Epithelial cell of prostate (primary cell): ENCODE measurements around the gene SLIT3.
"Not testable (repeated sequence)": the region's sequence is repeated elsewhere in the genome, so short reads cannot be mapped to it uniquely, and the experiment has no call there.

ENCODE experiments used
- DNase-seq: peaks from one replicate; pipeline ENCODE4 v3.0.0-alpha.2; 2011; ENCODE audit warnings: low read depth, low spot score
- H3K27ac ChIP-seq: fragments of 450-650 bp; 2 replicates; pipeline ENCODE4 v1.5.1; 2017; ENCODE audit warnings: mild to moderate bottlenecking

The SLIT3 gene

DNA sequence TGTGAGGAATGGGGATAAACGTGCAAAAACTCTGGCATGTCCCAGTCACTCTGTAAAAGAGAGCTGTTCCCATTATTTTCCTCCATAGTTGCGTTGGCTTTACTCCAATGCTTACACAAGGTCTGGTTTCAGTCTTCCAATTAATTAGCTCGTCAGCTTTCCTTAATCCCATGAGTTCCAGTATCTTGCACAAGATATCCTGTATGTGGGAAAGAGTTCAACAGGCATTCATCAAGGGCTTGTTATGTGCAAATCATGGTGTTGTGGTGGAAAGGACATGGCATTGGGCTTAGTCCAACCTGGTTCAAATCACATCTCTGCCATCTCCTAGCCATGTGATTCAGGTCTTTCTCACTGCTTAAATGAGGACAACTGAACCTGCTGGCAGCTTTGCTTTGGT, 644.3 kb downstream of the SLIT3 start:
- peak overlapping the region; percentile 84 for H3K27ac ChIP-seq
- peak; percentile 73 for DNase-seq

DNA sequence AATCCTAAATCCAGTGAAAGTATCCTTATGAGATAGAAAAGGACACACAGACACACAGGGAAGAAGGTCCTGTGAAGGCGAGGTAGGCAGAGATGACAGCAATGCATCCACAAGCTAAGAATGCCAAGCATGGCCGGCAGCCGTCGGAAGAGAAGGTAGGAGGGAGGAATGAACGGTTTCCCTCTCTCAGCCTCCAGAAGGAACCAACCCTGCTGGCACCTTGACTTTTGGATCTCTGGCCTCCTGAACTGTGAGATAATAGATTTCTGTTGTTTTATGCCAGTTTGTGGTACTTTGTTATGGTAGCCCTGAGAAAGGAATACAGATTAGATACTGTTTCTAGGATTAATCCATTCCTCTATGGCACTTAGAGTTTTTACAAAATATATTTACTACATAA, 645.6 kb downstream of the SLIT3 start:
- DNase-seq: no peak

DNA sequence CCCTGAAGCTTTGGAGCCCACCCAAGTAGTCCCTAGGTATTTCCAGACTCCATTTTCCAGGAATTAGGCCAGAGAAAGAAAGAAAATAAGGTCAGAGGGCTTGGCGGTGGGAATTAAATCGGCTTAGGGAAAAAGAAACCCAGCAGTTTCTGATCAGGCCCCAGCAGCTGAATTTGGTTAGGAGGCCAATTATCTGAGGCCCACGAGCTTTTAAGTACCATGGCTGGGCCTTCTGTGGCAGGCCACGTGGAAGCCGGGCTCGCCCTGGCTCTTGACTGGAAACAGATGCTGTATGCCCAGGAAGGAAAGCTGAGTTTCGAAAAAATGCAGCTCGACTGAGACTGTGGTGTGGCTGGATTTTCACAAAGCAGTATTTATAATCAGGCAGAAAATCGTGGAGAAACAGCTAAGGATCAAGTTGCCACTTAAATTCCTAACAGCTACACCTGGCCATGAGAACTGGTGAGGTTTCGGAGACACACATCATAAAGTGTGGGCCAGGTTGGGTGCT, 646.7 kb downstream of the SLIT3 start:
- no peak for DNase-seq
- H3K27ac ChIP-seq: peak overlapping the region; percentile 84

More for the DNA sequence above, 645.6 kb downstream of the SLIT3 start:
- H3K27ac ChIP-seq: peak overlapping the region; percentile 84

DNA sequence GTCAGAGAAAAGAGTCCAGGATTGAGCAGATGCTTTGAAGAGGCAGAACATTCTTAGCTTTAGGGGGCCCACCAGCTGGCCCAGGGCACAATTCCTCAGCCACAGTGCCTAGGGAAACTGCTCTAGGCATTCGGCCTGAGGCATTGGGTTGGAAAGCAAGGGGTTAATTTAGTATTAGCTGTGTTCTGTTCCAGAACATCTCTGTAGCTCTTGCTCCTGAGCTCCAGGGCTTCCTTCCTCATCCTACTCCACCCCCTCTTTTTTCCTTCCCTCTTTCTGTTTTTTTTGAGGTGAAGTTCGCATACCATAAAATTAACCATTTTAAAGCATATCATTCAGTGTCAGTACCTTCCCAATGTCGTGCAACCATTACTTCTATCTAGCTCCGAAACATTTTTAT, 647.3 kb downstream of the SLIT3 start:
- no peak overlapping the region for H3K27ac ChIP-seq
- DNase-seq: no peak

DNA sequence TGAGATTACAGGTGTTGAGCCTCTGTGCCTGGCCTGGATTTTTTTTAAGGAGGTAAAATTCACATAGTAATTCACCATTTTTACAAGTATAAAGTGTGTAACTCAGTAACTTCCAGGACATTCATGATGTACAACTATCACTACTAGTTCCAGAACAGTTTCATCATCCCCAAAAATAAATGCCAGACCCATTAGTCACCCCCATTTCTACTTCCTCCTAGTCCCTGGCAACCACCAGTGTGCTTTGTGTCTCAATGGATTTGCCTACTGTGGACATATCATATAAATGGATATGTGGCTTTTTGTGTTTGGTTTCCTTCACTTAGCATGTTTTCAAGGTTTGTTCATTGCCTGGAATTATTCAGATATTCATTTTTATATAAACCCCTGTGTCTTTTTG, 649.3 kb downstream of the SLIT3 start:
- H3K27ac ChIP-seq: peak overlapping the region; percentile 76
- DNase-seq: no peak

DNA sequence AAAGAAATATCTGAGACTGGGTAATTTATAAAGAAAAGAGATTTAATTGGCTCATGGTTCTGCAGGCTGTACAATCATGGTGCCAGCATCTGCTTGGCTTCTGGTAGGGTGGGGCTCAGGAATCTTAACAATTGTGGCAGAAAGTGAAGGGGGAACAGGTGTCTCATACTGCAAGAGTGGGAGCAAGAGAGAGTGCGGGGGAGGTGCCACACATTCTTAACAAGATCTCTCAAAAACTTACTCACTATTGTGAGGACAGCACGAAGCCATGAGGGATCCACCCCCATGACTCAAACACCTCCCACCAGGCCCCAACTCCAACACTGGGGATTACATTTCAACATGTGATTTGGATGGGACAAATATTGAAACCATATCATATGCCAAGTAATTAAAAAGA, 651.6 kb downstream of the SLIT3 start:
- DNase-seq: no peak
- peak overlapping the region; percentile 95 for H3K27ac ChIP-seq

DNA sequence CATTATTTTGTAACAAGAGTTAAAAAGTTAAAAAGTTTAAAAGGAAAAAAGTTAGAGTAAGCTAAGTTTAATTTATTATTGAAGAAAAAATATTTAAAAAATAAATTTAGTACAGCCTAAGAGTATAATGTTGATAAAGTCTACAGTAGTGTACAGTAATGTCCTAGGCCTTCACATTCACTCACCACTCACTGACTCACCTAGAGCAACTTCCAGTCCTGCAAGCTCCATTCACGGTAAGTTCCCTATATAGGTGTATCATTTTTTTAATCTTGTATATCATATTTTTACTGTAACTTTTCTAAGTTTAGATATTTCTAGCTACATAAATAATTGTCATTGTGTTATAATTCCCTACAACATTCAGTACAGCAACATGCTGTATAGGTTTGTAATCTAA, 652.4 kb downstream of the SLIT3 start:
- DNase-seq: no peak

DNA sequence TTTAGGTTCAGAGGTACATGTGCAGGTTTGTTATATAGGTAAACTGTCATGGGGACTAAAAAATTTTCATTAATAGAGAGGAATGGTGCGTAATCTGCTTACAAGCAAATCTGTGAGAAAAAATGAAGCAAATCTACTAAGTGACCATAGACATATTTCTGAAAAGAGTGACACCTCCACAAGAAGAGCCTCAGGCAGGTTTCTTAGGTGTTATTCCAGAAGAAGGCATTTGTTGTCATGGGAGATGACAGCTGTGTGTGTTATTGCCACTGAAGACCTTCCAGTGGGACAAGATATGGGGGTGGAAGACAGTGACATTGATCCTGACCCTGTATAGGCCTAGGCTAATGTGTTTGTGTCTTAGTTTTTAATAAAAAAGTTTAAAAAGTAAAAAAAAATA, 652.9 kb downstream of the SLIT3 start:
- H3K27ac ChIP-seq: peak overlapping the region; percentile 95
- no peak for DNase-seq

More for the DNA sequence above, 652.4 kb downstream of the SLIT3 start:
- H3K27ac ChIP-seq: peak overlapping the region; percentile 95

DNA sequence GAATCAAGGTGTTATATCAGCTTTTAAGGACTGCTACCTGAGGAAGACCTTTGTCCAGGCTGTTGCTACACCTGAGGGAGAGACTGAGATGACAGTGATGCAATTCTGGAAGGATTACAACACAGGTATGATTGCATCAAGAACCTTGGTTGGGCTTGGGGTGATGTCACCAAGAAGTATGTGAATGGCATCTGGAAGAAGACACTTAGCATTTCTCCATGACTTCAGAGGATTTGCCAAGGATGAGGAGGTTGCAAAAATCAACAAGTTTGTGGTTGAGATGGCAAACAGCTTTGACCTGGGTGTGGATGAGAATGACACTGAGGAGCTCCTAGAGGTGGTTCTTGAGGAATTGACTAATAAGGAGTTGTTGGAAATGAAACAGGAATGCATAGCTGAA, 653.9 kb downstream of the SLIT3 start:
- peak overlapping the region; percentile 95 for H3K27ac ChIP-seq

DNA sequence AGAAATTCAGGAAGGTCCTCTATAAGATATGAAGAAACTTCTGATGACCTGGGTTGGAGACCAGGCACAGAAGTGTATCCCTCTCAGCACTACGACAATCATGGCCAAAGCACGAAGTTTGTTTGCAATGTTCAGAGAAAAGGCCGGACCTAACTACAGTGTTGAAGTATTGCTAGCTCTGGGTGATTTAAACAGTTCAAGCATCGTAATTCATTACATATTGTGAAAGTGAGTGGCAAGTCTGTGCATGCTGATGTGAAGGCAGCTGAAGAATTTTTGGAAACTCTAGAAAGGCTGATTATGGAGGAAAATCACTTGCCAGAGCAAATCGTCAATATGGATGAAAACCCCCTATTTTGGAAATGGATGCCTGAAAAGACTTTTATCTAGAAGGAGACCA, 654.6 kb downstream of the SLIT3 start:
- peak overlapping the region; percentile 95 for H3K27ac ChIP-seq
- no peak for DNase-seq

More for the DNA sequence above, 653.9 kb downstream of the SLIT3 start:
- DNase-seq: peak; percentile 97

DNA sequence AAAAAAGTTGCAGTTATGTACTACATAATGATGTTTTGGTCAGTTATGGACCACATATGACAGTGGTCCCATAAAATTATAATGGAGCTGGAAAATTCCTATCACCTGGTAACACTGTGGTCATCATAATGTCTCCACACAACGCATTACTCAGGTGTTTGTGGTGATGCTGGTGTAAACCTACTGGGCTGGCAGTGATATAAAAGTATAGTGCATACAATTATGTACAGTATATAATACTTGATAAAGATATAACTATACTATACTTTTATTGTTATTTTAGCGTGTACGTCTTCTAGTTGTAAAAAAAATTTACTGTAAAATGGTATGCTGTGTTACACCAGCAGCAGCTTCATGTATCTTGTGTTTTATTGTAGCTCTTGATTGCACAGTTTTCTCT, 655.7 kb downstream of the SLIT3 start:
- peak overlapping the region; percentile 95 for H3K27ac ChIP-seq
- no peak for DNase-seq

DNA sequence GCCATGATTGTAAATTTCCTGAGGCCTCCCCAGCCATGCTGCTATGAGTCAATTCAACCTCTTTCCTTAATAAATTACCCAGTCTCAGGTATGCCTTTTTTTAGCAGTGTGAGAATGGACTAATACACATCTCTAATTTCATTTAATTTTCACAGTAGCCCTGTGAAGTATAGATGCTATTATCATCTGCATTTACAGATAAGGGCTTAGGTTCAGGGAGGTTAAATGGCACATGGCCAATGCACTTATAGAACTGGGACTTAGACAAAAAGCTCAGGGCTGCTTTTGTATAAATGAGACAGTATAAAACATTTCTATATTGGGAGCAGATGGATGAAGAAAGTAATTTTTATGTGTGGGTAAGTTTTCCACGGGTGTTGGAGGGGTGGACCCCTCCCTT, 658.9 kb downstream of the SLIT3 start:
- H3K27ac ChIP-seq: no peak overlapping the region
- DNase-seq: no peak

DNA sequence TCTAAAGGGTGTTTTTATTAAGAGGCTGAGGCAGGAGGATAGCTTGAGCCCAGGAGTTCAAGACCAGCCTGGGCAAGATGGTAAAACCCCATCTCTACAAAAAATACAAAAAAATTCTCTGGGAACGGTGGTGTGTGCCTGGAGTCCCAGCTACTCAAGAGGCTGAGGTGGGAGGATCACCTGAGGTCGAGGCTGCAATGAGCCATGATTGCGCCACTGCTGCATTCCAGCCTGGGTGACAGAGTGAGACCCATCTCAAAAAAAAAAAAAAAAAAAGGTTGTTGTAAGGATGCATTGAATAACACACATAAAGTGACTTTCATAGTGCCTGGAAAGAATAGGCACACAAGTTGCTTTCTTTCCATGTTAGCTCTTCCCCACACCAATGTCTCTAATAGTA, 662.1 kb downstream of the SLIT3 start:
- not testable (repeated sequence) for H3K27ac ChIP-seq, DNase-seq

DNA sequence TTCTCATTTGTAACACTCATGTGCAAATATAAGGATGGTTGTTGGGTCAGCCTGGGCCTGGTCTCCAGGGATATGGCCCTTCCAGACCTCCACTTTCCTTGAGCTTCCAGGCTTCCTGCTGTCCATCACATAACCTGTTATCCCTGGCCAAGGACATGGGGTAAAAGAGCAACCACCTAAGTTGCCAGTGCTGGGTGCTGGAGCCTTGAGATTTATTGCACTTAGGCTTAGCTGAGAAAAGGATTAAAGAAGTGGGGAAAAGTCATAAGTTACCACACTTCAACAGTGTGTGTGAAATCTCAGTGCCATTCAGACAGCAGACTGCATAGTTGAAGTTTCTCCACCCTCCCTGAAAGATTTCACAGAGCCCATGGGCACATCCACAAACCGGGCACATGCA, 663.1 kb downstream of the SLIT3 start:
- DNase-seq: no peak
- H3K27ac ChIP-seq: no peak overlapping the region

DNA sequence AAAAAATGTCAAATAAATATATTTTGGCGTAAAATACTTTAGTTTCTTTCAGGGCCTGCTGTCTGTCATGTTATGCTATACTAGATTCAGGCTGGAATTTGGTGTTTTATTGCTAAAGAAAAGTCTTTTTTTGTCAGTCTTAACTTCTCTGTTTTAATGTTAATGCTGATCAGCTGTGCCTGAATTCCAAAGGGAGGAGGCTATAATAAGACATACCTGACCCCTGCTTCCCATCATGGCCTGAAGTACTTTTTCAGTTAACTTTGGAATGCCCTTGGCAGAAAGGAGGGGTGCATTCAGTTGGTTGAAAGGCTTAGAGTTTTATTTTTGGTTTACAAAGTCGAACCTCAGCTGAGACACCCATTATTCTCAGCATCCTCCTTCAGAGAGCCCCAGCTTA, 663.7 kb downstream of the SLIT3 start:
- no peak overlapping the region for H3K27ac ChIP-seq
- no peak for DNase-seq

DNA sequence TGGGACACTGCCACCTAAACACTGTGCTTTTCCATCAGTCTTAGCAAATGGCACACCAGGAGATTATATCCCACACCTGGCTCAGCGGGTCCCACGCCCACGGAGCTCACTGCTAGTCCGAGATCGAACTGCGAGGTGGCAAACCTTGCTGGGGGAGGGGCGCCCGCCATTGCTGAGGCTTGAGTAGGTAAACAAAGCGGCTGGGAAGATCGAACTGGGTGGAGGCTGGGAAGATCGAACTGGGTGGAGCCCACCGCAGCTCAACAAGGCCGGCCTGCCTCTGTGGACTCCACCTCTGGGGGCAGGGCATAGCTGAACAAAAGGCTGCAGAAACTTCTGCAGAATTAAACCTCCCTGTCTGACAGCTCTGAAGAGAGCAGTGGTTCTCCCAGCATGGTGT, 670.0 kb downstream of the SLIT3 start:
- H3K27ac ChIP-seq, DNase-seq: not testable (repeated sequence)

DNA sequence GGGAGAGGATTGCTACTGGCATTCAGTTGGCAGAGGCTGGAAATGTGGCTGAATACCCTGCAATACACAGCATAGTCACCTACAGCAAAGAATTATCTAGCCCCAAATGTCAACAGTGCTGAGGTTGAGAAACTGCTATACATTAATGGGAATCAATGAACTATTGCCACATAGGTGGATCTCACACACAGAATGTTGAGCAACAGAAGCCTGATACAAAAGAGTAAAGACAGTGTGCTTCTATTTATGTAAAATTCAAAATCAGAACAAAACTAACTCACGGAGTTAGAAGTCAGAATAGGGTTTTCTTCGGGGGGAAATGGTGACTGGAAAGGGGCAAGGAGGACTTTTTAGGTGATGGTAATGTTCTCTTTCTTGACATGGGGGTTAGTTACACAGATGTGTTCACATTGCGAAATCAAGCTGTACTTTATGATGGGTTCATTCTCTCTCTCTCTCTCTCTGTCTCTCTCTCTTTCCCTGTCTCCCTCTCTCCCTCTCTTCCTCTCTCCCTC, 676.0 kb downstream of the SLIT3 start:
- no peak for DNase-seq
- H3K27ac ChIP-seq: no peak overlapping the region

DNA sequence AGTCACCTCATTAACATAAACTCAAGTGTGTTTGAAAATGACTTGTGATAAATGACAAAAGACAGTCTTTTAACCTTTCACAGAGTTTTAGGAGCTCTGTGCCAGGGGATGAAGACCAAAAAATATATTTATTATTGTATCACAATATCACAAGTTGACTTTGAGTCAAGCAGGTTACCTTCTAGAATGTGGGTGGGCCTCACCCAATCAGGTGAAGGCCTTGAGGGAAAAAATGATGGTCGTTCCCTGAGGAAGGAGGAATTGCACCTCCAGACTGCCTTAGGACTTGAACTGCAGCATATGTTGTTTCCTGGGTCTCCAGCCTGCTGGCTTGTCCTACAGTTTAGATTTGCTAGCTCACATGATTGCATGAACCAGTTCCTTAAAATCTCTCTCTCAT, 680.1 kb downstream of the SLIT3 start:
- no peak overlapping the region for H3K27ac ChIP-seq
- DNase-seq: no peak

DNA sequence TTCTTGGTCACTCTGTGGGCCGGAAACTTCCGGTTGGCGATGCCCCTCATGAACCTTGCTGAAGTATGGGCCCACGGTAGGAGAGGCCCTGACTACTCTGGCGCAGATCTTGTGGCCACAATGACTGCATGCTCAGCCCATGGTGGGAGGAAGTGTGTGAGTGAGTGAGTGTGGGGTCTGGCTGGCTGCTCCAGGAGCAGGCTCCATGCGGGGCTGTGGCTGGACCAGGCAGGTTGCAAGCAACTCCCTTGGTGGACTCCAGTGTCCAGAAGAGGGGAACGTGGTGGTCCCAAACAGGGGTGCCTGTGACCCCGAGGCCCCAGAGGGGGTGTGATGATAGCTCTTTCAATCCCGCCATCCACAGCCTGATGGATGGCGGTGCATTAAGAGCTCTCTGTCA, 686.3 kb downstream of the SLIT3 start:
- H3K27ac ChIP-seq: no peak overlapping the region
- DNase-seq: no peak

DNA sequence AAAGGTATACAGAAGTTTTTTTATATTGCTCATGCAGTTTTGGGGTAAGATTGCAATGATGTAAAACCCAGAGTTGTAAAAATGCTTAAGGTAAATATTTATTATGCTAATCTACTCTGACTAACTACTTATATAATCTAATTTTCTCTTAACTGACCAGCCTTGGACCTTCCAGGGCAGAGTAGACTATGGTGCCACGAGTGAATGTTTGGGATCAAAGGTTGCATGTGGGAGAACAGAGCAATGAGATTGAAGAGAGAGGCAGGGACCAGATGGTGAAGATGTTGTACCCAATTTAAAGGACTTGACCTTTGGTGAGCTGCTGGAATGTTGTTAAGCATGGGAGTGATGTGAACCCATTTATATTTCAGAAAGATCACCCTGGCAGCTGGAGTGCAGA, 686.9 kb downstream of the SLIT3 start:
- no peak for DNase-seq
- H3K27ac ChIP-seq: no peak overlapping the region

DNA sequence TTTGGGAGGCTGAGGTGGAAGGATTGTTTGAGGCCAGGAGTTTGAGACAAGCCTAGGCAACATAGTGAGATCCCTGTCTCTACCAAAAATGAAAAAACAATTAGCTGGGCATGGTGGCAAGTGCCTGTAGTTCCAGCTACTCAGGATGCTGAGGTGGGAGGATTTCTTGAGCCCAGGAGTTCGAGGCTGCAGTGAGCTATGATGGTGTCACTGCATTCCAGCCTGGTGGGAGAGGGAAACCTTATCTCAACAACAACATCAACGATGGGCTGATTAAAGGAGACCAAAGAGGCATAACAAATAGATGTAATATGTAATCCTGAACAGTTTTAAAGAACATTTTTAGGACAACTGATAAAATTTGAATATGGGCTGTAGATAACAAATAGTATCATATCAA, 687.5 kb downstream of the SLIT3 start:
- H3K27ac ChIP-seq: no peak overlapping the region

DNA sequence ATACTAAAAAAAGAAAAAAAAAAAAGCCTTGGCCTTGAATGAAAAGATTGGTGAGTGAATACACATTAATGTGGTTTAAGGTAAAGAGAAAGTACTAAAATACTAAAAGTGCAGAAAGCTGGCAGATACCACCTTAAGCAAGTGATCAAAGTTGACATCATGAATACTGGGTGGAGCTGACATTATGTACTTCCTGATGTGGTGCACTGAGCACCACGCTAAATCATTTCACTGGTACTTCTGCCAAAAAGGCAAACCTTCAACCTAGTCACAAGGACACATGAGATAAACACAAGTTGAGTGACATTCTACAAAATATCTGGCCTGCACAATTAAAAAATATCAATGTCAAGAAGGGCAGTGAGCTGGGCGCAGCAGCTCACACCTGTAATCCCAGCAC, 687.9 kb downstream of the SLIT3 start:
- H3K27ac ChIP-seq: no peak overlapping the region
- DNase-seq: no peak

More for the DNA sequence above, 687.5 kb downstream of the SLIT3 start:
- no peak for DNase-seq

DNA sequence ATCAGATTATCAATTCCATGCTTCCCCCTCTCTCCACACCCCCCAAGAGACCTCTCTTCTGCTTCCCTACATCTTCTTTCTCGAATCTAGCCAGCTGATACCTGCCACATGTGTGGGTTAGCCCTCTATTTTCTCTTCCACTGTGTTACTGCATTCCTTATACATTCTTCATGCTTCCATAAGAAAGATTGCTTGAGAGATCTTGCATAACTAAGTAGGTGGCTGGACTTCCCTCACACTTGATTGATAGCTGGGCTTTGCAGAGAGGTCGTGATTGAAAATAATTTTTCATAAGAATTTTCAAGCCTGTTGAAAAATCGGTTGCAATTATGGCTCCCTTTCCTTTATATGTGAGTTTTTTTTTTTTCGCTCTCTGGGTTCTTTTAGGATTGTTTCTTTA, 688.8 kb downstream of the SLIT3 start:
- no peak for DNase-seq
- H3K27ac ChIP-seq: no peak overlapping the region
